Measurements from ENCODE around the gene SORCS2. TPM values are rescaled to one million over a fixed set of nuclear protein-coding genes. Genes with fewer than 3 reads are reported as not detected.

SORCS2 gene
- total and polyA plus RNA-seq, 3 donors from 2014 or later = 2.7 to 4.6 (median 2.9) TPM

DNA sequence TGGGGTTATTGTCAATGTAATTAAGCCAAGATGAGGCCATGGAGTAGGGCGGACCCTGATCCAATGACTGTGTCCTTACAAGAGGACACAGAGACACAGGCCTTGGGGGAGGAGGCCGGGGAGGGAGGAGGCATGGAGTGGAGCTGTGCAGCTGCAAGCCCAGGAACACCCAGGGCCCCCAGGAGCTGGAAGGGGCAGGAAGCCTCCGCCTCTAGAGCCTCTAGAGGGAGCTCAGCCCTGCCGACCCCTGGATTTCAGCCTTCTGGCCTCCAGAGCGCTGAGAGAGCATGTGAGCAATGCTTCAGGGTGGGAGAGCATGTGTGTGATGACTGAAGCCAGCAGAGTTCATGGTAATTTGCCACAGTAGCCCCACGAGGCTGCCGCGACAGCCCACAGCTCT, 512.7 kb downstream of the SORCS2 start:
- H3K27me3 ChIP-seq = no peaks in the 10 kb centered on the region
- H3K27ac ChIP-seq = no peak overlapping the region
- TF ChIP-seq POLR2A (IDR thresholded peaks at IDR 0.05) = no peak
- no peak for TF ChIP-seq CTCF (IDR thresholded peaks at IDR 0.05)
- peak; percentile 76 for DNase-seq
- WGBS, 2 donors = 38 to 66% methylated on average over 5 to 8 of the region's 8 CpGs
- intact Hi-C loops (cut with DNase I; ENCODE audit: low total_unique reads) = no loop called here
- peaks cover 9% of the 10 kb centered on the region for H3K4me1 ChIP-seq
- no peaks in the 10 kb centered on the region for H3K9me3 ChIP-seq
- no peaks in the 10 kb centered on the region for H3K36me3 ChIP-seq (ENCODE audit: low read depth, missing control alignments)
- H3K4me3 ChIP-seq = no peak overlapping the region

DNA sequence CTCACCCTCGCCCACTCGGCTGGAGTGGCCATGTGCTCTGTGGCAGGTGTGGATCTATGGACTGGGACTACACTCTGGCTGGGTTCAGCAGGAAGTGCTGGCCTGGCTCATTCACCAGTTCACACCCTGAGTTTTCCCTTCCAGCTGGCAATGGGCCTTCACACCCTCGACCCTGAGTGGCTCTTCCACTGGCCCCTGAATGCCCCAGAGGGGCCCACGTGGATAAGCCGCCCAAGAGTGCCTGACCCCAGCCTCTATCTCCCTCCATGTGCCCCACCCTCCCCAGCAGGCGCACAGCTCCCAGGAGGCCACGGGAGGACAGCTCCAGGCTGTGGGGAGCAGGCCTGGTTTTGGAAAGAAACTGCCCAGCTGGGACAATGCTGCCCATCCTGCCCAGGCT, 513.3 kb downstream of the SORCS2 start:
- no peaks in the 10 kb centered on the region for H3K27me3 ChIP-seq
- peak; percentile 50 for DNase-seq
- H3K27ac ChIP-seq = no peak overlapping the region
- 58 to 70% methylated on average over 5 to 7 of the region's 7 CpGs for WGBS, 2 donors
- H3K9me3 ChIP-seq = no peaks in the 10 kb centered on the region
- H3K4me1 ChIP-seq = peaks cover 9% of the 10 kb centered on the region
- intact Hi-C loops (cut with DNase I; ENCODE audit: low total_unique reads) = no loop called here
- TF ChIP-seq CTCF (IDR thresholded peaks at IDR 0.05) (no peak), POLR2A (IDR thresholded peaks at IDR 0.05) (no peak)
- no peak overlapping the region for H3K4me3 ChIP-seq
- H3K36me3 ChIP-seq (ENCODE audit: low read depth, missing control alignments) = no peaks in the 10 kb centered on the region

DNA sequence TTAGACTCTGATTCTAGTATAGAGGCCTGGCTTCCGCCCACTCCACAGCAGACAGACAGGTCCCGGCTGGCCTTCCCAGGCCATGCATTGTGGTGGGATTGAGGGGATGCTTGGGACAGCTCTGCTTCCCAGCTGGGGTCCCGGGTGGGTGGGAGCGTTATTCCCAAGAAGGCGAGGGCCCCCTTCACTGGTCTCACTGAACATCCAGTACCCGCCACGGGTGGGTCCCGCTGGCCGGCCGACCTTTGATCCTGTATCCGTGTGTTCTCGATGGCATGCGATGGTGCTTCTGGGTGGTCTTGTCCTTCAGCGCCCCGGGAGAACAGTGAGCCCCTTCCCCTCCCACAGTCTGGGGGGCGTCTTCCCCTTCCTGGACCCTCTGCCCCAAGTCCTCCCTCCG, 515.9 kb downstream of the SORCS2 start:
- TF ChIP-seq CTCF (IDR thresholded peaks at IDR 0.05) = no peak
- TF ChIP-seq POLR2A (IDR thresholded peaks at IDR 0.05) = no peak
- DNase-seq = no peak
- WGBS, 2 donors = 71 to 80% methylated on average over 13 to 17 of the region's 17 CpGs

DNA sequence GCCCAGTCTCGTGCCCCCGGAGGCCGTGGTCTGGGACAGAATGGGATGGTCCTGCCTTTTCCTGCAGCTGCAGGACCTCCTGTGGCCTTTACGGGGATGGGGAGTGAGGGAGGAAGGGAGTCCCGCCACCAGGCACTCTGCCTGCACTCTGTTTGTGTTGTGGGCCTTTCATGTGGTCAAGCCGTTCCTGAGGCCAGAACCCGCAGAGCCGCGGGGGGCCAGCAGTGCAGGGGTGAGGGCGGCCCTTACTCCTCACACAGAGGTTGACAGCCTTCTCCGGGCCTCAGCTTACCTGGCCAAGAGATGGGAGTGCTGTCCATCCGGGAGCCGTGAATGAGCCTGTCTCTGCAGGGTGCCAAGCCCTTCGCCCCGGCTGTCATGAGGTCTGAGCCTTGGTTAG, 516.6 kb downstream of the SORCS2 start:
- H3K4me3 ChIP-seq = no peak overlapping the region
- no peaks in the 10 kb centered on the region for H3K27me3 ChIP-seq
- peaks cover 9% of the 10 kb centered on the region for H3K4me1 ChIP-seq
- intact Hi-C loops (cut with DNase I; ENCODE audit: low total_unique reads) = no loop called here
- WGBS, 2 donors = 56 to 57% methylated on average over 3 to 15 of the region's 15 CpGs
- TF ChIP-seq CTCF (IDR thresholded peaks at IDR 0.05) = no peak
- no peak for TF ChIP-seq POLR2A (IDR thresholded peaks at IDR 0.05)
- H3K27ac ChIP-seq = no peak overlapping the region
- no peaks in the 10 kb centered on the region for H3K36me3 ChIP-seq (ENCODE audit: low read depth, missing control alignments)
- DNase-seq = peak; percentile 23
- H3K9me3 ChIP-seq = no peaks in the 10 kb centered on the region

More for the DNA sequence above, 515.9 kb downstream of the SORCS2 start:
- H3K36me3 ChIP-seq (ENCODE audit: low read depth, missing control alignments) = no peaks in the 10 kb centered on the region
- no peaks in the 10 kb centered on the region for H3K9me3 ChIP-seq
- no peak overlapping the region for H3K4me3 ChIP-seq
- intact Hi-C loops (cut with DNase I; ENCODE audit: low total_unique reads) = no loop called here
- no peaks in the 10 kb centered on the region for H3K27me3 ChIP-seq
- no peak overlapping the region for H3K27ac ChIP-seq
- peaks cover 9% of the 10 kb centered on the region for H3K4me1 ChIP-seq

- no peak for TF ChIP-seq CTCF (IDR thresholded peaks at IDR 0.05)
- no peak for TF ChIP-seq POLR2A (IDR thresholded peaks at IDR 0.05)
- no peak for DNase-seq
- no peaks in the 10 kb centered on the region for H3K36me3 ChIP-seq (ENCODE audit: low read depth, missing control alignments)
- no peak overlapping the region for H3K4me3 ChIP-seq
- no peaks in the 10 kb centered on the region for H3K27me3 ChIP-seq
- H3K9me3 ChIP-seq = no peaks in the 10 kb centered on the region
- H3K4me1 ChIP-seq = peaks cover 9% of the 10 kb centered on the region
- no peak overlapping the region for H3K27ac ChIP-seq
- 93 to 94% methylated on average over 6 of the region's 6 CpGs for WGBS, 2 donors
- intact Hi-C loops (cut with DNase I; ENCODE audit: low total_unique reads) = no loop called here
Measured at GRCh38 chr4:7709431-7709830, 517.1 kb downstream of the SORCS2 start.
